ENCODE data around the gene TSPAN18. TPM values are rescaled to one million over a fixed set of nuclear protein-coding genes. Genes with fewer than 3 reads are reported as not detected.

TSPAN18 gene
- total RNA-seq, 1 experiment from 2014 or later, result 18.3 TPM

- no peak for ATAC-seq
- H3K27ac ChIP-seq (ENCODE audit: low read depth, low read length), result no peak overlapping the region
- H3K4me2 ChIP-seq (ENCODE audit: low read length), result no peak overlapping the region
- no peak for DNase-seq (ENCODE audit: low read depth, low spot score)
- H3K9me3 ChIP-seq (ENCODE audit: control insufficient read depth in 1 of 2, insufficient read depth in 1 of 2, low read depth in 1 of 2, low read length in 2 of 2), result no peaks in the 10 kb centered on the region
- H3K4me1 ChIP-seq (ENCODE audit: control insufficient read depth in 1 of 2, insufficient read depth in 2 of 2, low read length in 2 of 2), result peaks cover 17 to 35% of the 10 kb centered on the region in 2 experiments
- H4K20me1 ChIP-seq (ENCODE audit: insufficient read depth), result no peaks in the 10 kb centered on the region
- intact Hi-C loops (cut with micrococcal nuclease), result no loop called here
- CTCF ChIA-PET, result no interaction called here
- TF ChIP-seq ZFX (IDR thresholded peaks at IDR 0.05) (no peak), EZH2 (IDR thresholded peaks at IDR 0.05) (no peak), SIN3A (IDR thresholded peaks at IDR 0.05; ENCODE audit: low read depth) (no peak), EZH2phosphoT487 (IDR thresholded peaks at IDR 0.05; ENCODE audit: borderline replicate concordance) (no peak), SP1 (IDR thresholded peaks at IDR 0.05; ENCODE audit: low read depth) (no peak), RAD21 (IDR thresholded peaks at IDR 0.05; ENCODE audit: low read depth) (no peak), ATF3 (IDR thresholded peaks at IDR 0.05) (no peak)
- no peaks in the 10 kb centered on the region for H3K36me3 ChIP-seq (ENCODE audit: control insufficient read depth in 1 of 2, insufficient read depth in 2 of 2, low read length in 2 of 2)
- no peaks in the 10 kb centered on the region for H3K9me2 ChIP-seq (ENCODE audit: insufficient read depth)
- BruUV-seq (replicated peaks), result no TSS peak
- H3K79me2 ChIP-seq (ENCODE audit: insufficient read depth, low read length), result no peaks in the 10 kb centered on the region
- POLR2A ChIA-PET, result no interaction called here
- no peak overlapping the region for H3K9ac ChIP-seq (ENCODE audit: low read length)
- no peak overlapping the region for H2AFZ ChIP-seq (ENCODE audit: low read depth, low read length, poor library complexity, severe bottlenecking)
- no peak overlapping the region for H3K4me3 ChIP-seq (replicated peaks in 1 of 2; ENCODE audit: low read depth in 1 of 2, low read length in 2 of 2)
- RAD21 ChIA-PET (ENCODE audit: low non-redundant PET in 1 of 2, low total read pairs in 2 of 2, uncharacterized antibody in 2 of 2, unreplicated experiment in 2 of 2), result no interaction called here
- H3K27me3 ChIP-seq (ENCODE audit: insufficient read depth, low read length), result no peaks in the 10 kb centered on the region
Observed at GRCh38 chr11:44711113-44711786, 15.5 kb upstream of the TSPAN18 start.

- CTCF ChIA-PET, result no interaction called here
- H3K4me1 ChIP-seq (ENCODE audit: control insufficient read depth in 1 of 2, insufficient read depth in 2 of 2, low read length in 2 of 2), result peaks cover 17 to 32% of the 10 kb centered on the region in 2 experiments
- no TSS peak for BruUV-seq (replicated peaks)
- H4K20me1 ChIP-seq (ENCODE audit: insufficient read depth), result no peaks in the 10 kb centered on the region
- no peaks in the 10 kb centered on the region for H3K9me3 ChIP-seq (ENCODE audit: control insufficient read depth in 1 of 2, insufficient read depth in 1 of 2, low read depth in 1 of 2, low read length in 2 of 2)
- ATAC-seq (no peak), DNase-seq (ENCODE audit: low read depth, low spot score) (no peak)
- no peaks in the 10 kb centered on the region for H3K79me2 ChIP-seq (ENCODE audit: insufficient read depth, low read length)
- H3K4me3 ChIP-seq (replicated peaks in 1 of 2; ENCODE audit: low read depth in 1 of 2, low read length in 2 of 2), result no peak overlapping the region
- no peak overlapping the region for H3K4me2 ChIP-seq (ENCODE audit: low read length)
- H3K9me2 ChIP-seq (ENCODE audit: insufficient read depth), result no peaks in the 10 kb centered on the region
- RAD21 ChIA-PET (ENCODE audit: low non-redundant PET in 1 of 2, low total read pairs in 2 of 2, uncharacterized antibody in 2 of 2, unreplicated experiment in 2 of 2), result no interaction called here
- no peak overlapping the region for H3K9ac ChIP-seq (ENCODE audit: low read length)
- POLR2A ChIA-PET, result no interaction called here
- H3K36me3 ChIP-seq (ENCODE audit: control insufficient read depth in 1 of 2, insufficient read depth in 2 of 2, low read length in 2 of 2), result no peaks in the 10 kb centered on the region
- no peak overlapping the region for H2AFZ ChIP-seq (ENCODE audit: low read depth, low read length, poor library complexity, severe bottlenecking)
- H3K27ac ChIP-seq (ENCODE audit: low read depth, low read length), result no peak overlapping the region
- intact Hi-C loops (cut with micrococcal nuclease), result no loop called here
- no peaks in the 10 kb centered on the region for H3K27me3 ChIP-seq (ENCODE audit: insufficient read depth, low read length)
- no peak for TF ChIP-seq RAD21 (IDR thresholded peaks at IDR 0.05; ENCODE audit: low read depth)
- no peak for TF ChIP-seq SIN3A (IDR thresholded peaks at IDR 0.05; ENCODE audit: low read depth)
- no peak for TF ChIP-seq POLR2A (IDR thresholded peaks at IDR 0.05; ENCODE audit: borderline replicate concordance, extremely low read depth, insufficient read depth, insufficient read length)
- no peak for TF ChIP-seq SP1 (IDR thresholded peaks at IDR 0.05; ENCODE audit: low read depth)
- no peak for TF ChIP-seq TCF7L2 (IDR thresholded peaks at IDR 0.05; ENCODE audit: borderline replicate concordance, extremely low read depth, insufficient read depth, insufficient read length)
- no peak for TF ChIP-seq REST (IDR thresholded peaks at IDR 0.05; ENCODE audit: low read depth)
- no peak for TF ChIP-seq EGR1 (IDR thresholded peaks at IDR 0.05; ENCODE audit: low read depth)
- TF ChIP-seq ZNF274 (IDR thresholded peaks at IDR 0.05; ENCODE audit: low read depth, low read length), result no peak
- no peak for TF ChIP-seq ZBTB33 (IDR thresholded peaks at IDR 0.05; ENCODE audit: extremely low read depth, insufficient replicate concordance, low read length)
Observed at GRCh38 chr11:44711787-44712608, 14.8 kb upstream of the TSPAN18 start.

Data from HCT116 (cell line).